Thyroid gland (tissue), 4 donors: ENCODE data around the gene STAP2.

Source experiments
- CTCF ChIP-seq, 6 experiments: fragments of 200-600 bp in 3 of 6; fragments of 450-650 bp in 3 of 6; sonication (generic) in 3 of 6; IDR thresholded peaks; one replicate each; pipeline ENCODE4 v1.5.1; 2016 to 2019; ENCODE audit warnings: antibody characterized with exemption in 6 of 6, mild to moderate bottlenecking in 2 of 6, inconsistent platforms in 1 of 6, moderate library complexity in 1 of 6
- POLR2A ChIP-seq, 2 donors: fragments of 450-650 bp; IDR thresholded peaks; one replicate each; pipeline ENCODE4 v1.6.1; 2017; ENCODE audit warnings: antibody characterized with exemption in 2 of 2, mild to moderate bottlenecking in 2 of 2, moderate library complexity in 1 of 2

GRCh38 chr19:4327877-4328242 lies 10.8 kb downstream of the STAP2 start:
- no peak for TF ChIP-seq CTCF (IDR thresholded peaks at IDR 0.05)
- TF ChIP-seq POLR2A (IDR thresholded peaks at IDR 0.05) = no peak
